Stimulated activated CD8-positive, alpha-beta memory T cell treated with anti-CD3 and anti-CD28 coated beads, Interleukin-15, amount 100 ng/mL, for 4 hours (primary cell): Measurements from ENCODE around the gene ENTPD1.
"Not testable (repeated sequence)": the region's sequence is repeated elsewhere in the genome, so short reads cannot be mapped to it uniquely, and the experiment has no call there.

Experiments
- DNase-seq, 2 donors: peaks; one replicate each; pipeline ENCODE4 v3.0.0-alpha.2; 2020; ENCODE audit warnings: low read depth in 2 of 2

The ENTPD1 gene

DNA sequence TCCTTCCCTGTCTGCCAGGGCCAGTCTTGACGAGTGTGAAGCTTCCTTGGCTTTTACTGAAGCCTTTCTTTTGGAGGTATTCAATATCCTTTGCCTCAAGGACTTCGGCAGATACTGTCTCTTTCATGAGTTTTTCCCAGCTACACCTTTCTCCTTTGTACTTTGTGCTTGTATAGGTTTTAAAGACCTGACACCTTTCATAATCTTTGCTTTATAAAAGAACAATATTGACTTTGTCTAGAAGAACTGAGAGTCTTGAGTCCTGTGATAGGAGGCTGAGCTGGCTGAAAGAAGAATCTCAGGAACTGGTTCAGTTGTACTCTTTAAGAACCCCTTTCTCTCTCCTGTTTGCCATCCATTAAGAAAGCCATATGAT is 110.5 kb downstream of the ENTPD1 start:
- no peak for DNase-seq

DNA sequence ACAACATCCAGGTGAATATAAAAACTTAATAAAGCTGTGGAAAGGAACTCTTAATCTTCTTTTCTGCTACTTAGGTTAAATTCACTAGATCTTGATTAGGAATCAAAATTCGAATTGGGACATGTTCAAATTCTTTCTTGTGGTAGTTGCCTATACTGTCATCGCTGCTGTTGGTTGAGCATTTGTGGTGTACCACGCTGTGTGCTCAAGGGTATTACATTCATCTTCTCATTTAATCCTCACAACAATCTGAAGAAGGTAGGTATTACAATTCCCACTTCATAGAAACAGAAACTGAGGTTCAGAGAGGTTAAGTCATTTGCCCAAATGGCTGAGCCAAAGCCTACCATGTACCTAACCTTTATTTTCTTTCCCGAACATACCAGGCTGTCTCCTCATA is 111.9 kb downstream of the ENTPD1 start:
- DNase-seq = no peak

DNA sequence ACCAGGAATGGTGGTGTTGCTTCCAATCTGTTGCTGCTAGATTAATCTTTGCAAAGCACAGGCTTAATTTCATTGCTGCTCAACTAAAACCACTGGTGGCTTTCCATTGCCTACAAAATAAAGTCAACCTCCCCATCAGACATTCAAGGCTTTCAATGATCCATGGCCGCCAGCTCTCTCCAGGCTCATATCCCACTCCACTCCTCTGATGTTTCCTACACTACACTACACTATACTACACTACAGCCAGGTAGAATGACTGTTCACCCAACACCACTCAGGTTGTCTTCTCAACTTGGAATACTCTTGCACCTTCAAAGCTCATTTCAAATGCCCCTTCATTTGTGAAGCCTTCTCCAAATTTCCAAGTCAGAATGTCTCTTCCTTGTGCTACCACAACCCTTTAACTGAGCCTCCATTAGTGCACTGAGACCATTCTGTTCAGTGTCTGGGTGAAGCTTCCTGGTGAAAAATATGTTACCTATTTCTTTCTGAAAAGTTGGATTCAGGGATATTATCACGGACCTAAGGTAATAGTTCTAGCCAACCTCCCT is 116.3 kb downstream of the ENTPD1 start:
- DNase-seq = no peak

DNA sequence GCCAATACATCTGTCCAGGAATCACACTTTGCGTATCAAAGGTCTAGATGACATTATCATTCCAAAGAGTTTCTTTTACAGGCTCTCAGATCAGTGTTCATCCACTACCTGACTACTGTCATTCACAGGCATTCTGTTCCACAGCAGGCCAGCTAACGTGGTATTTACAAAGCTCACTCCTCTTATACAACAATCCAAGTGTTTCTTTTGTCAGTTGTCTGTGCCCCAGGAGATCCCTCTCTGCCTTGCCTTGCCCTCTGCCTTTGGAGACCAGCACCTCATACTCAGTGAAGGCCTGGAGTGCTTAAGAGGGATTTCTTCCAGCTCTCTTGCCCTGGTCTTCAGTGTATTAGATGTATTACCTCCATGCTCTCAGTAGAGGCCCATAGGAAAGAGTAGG is 117.2 kb downstream of the ENTPD1 start:
- DNase-seq = no peak

DNA sequence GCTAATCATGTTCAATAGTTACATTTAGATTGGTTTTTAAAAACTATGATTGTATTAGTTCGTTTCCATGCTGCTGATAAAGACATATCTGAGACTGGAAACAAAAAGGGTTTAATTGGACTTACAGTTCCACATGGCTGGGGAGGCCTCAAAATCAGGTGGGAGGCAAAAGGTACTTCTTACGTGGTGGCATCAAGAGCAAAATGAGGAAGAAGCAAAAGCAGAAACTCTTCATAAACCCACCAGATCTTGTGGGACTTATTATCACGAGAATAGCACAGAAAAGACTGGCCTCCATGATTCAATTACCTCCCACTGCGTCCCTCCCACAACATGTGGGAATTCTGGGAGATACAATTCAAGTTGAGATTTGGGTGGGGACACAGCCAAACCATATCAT is 117.7 kb downstream of the ENTPD1 start:
- no peak for DNase-seq

DNA sequence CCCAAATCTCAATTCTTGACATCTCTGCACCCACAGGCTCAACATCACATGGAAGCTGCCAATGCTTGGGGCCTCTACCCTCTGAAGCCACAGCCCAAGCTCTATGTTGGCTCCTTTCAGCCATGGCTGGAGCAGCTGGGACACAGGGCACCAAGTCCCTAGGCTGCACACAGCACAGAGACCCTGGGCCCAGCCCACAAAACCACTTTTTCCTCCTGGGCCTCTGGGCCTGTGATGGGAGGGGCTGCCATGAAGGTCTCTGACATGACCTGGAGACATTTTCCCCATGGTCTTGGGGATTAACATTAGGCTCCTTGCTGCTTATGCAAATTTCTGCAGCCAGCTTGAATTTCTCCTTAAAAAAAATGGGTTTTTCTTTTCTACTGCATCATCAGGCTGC is 118.8 kb downstream of the ENTPD1 start:
- DNase-seq = not testable (repeated sequence)

DNA sequence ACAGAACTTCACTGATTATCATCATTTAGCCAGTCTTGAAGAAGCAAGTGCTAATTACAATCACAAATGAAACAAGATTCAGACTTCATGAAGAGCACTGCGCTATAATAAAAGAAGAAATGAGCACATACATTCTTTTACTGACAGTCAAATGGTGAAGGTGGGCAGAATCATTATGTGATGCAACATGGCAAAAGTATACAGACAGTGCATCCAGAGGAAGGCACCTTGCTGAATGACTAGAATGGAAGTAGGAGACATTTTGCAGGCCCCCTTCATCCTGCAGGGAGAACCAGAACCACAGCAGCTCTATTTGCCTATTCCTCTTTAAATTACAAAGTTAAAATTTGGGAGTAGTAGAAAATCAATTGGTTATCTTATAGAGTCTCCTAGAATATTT is 120.8 kb downstream of the ENTPD1 start:
- DNase-seq = no peak

DNA sequence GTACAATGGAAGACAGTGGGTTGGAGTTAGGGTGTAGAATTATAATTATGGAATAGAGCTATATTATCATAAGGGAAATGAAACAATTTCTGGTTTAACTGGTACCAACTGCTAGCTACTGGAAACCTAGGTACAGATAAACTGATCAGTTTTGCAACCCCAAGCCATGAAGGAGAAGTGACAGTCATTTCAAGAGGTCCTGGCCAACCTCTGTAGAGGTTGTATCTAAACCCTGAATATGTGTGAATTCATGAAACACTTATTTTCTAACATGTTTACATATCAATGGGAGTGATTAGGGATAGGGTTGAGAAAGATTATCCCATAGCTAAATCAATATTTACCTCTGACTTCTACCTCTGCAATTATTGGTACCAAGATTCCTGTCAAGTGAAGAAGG is 121.9 kb downstream of the ENTPD1 start:
- no peak for DNase-seq

DNA sequence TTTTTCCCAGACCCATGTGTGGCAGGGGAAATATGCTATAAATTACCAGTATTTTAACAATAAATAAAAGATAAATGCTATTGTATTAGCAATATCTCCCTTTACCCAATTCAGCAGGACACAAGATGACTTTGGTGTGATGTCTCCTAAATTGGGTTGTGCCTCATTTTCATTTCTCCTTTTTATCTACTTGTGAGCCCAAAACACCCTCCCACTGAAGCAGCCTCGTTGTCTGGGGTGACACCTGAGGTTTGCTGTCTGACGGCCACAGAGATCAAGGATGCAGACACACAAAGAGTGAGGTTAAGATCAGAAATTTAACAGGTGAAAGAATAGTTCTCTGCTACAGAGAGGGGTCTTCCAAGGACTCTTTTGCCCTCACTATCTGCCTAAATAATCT is 124.7 kb downstream of the ENTPD1 start:
- DNase-seq = no peak

DNA sequence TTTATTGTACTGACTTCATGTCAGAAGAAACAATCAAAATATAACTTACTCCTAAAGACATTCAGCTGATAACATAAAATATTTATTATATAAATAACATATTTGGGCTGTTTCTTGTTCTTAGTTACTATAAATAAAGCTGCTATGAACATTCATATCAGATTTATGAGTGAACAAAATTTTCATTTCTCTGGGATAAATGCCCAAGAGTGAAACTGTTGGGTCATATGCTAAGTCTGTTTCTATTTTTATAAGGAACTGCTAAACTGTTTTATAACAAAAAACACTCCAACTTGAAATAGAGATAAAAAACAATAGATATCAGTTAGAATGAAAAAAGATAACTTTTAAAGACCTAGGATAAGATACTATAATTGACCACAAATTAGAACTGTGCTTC is 125.4 kb downstream of the ENTPD1 start:
- no peak for DNase-seq

DNA sequence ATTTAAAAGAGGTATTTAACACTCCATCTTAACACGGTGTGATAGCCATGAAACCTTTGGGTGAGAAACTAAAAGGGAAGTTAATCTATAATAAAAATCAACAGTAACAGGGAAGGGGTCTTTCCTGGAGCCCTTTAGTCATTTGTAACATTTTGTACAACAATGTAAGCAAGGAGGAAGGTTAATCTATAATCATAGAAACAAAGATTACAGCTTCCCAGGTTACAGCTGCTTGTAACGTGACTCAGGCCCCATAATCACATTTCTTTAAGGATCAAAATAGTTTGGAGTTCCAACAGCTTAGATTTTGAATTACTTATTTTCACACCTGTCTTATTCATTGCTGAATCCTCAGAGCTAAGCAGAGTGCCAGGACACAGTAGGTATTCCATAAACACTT is 133.9 kb downstream of the ENTPD1 start:
- no peak for DNase-seq

DNA sequence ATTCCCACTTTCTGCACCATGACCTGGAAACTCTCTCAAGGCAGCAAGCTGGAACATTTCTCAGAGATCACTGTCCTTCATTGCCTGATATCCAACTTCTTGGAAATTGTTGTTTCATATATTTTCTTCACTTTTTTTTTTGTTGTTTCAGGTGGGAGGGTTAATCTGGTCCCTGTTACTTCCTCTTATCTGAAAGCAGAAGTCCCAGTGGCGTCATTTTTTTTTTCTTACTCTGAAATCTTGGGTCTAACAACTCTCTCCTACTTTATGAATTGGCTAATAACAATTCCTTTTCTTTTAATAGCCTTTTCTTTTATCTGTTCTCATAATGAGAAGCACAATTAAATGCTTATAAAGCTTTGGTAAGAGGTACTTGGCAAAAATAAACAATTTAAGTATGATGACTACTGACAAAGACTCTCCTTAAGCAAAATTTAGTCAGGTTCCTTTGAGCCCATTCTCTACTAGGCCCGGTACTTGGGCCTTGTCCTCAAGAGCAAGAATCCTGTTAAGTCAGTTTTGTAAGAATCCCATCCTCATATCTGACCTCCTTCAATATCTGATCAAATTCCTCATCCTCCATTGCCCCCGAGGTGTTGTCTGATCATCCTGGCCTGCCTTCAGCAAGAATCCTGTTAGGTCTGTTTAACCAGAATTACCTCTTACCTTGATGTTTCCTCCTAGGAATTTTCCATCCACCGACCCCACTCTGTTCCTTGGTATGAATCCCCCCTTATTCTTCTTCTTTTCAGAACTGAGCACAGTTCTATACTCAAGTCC is 140.3 kb downstream of the ENTPD1 start:
- DNase-seq = no peak

DNA sequence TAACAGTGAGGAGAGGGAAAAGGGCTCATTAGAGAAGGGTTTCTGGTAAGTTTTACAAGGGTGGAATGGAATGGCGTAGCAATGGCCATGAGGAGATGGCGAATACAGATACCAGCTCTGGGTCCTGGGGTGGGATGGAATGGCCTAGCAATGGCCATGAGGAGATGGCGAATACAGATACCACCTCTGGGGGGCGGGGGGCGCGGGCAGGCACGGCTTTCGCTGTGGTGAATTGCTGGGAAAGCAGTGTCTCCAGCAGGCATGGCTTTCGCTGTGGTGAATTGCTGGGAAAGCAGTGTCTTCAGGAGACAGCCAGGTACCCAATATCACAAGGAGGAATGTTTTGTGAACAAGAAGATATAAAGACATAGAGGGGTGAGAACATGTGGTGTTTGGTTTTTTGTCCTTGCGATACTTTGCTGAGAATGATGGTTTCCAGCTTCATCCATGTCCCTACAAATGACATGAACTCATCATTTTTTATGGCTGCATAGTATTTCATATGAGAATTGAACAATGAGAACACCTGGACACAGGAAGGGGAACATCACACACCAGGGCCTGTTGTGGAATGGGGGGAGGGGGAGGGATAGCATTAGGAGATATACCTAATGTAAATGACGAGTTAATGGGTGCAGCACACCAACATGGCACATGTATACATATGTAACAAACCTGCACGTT is 150.1 kb downstream of the ENTPD1 start:
- not testable (repeated sequence) for DNase-seq

DNA sequence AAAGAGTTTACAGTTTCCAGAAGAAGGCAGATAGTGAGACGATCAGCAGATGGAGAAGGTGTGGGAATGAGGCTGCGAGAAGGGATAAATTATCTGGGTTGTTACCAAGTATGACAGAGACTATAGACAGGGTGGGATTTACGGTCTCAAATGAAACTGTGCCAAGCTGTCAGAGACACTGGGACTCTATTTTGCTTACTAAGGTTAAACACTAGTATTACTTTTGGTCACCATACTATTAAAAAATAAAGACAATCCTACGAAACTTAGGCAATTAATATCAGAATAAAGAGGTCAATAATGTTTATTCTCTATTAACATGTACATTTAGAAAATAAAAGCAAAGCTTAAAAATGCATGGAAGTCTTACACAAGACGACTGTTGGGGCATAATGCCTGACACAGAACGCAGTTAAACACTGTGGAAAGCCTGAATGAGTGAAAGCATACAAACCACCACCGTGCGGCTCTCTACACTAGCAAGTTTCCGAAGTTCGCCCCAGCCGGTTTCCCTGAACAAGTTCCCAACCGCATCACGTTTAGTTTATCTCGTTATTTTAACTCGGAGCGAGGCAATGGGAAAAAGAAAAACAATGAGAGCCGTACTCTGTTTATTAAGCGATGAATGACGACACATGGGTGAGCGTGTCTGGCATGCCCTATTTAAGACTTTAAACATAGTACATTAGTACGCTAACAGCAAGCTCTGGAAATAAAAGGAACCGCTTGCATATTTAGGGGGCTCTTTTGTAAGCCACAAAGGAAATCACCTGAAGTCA is 150.9 kb downstream of the ENTPD1 start:
- DNase-seq = peak in 1 of 2 donors; percentile 12

DNA sequence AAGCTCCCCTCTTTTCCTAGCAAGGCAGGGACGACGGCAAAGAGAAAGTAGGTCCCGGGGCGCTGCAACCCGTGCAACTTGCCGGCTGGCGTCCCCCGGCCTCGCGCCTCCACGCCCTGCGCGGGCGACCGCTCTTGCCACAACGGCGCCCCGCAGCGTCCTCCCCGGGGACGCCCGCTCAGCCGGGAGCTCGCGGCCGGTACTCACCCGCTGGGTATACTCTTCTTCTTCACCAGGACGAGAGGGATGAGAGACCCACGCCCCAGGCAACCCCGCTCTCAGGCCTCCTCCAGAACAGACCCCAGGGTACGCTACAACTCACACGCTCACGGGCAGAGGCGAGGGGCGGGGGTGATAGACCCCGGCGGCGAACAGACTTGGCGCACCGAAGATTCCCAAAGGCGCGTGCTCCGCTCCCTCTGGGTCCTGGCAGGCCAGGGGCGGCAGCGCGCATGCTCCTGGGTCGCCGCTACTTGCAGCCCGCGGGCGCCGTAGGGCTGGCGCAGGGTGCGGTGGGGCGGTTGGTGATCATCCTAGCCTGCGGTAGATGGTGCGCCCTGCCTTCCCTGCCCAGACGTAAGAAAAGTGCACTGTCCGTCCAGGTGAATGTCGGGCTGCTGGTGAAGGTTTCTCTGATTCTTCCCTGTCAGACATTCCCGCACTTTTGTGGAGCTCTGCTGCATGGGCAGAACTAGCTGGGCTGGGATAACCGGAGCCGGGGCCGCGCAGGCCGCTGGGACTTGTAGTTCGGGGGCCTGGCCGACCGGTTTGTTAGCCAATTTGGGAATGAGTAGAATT is 151.7 kb downstream of the ENTPD1 start, which contains the start of gene CC2D2B:
Gene CC2D2B (plus strand): TSS at position 520 of the 798 bp plus-strand sequence. CDS start 3,349 bp downstream, outside the sequence.
- DNase-seq = peak; percentile 29 to 41

DNA sequence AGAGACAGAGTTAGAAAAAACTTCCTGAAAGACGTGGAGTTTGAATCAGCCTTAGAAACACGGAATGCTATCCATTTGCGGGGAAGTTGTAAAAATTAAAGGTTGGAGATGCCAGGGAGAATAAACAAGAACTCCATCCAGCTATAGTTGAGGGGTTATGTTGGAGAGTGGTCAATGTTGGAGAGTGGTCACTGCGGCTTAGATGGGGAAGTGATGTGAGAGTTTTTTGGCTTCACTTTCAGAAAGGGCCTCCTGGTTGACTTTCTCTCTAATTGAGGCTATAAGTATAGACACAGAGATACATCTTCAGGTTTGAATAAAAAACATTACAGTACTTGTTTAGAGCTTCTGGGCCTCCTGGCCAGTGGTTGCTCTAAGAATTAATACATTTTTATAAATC is 152.5 kb downstream of the ENTPD1 start:
- DNase-seq = no peak

DNA sequence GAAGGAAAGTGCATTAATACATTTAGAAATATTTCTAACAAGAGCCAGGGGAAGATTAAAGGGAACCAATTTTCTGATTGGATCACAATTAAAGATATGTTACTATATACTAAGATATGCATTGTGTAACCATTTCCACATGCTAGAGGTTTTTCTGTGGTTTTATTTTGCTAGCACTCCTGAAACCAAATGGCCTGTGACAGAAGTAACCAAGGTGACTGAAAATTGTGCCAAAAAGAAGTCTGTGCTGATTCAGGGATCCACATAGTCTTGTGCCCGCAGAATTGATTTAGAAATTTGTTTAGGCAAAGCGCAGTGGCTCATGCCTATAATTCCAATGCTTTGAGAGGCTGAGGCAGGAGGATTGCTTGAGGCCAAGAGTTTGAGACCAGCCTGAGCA is 153.6 kb downstream of the ENTPD1 start:
- DNase-seq = no peak

DNA sequence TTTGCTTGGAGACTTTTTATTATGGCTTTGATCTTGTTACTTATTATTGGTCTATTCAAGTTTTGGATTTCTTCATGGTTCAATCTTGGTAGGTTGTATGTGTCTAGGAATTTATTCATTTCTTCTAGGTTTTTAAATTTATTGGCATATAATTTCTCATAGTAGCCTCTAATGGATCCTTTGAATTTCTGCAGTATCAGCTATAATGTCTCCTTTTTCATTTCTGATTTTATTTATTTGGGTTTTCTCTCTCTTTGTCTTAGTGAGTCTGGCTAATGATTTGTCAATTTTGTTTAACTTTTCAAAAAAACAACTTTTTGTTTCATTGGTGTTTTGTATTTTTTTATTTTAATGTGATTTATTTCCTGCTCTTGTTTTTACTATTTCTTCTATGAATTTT is 160.1 kb downstream of the ENTPD1 start:
- not testable (repeated sequence) for DNase-seq
